NCI-H2081 treated with DMSO at 0.1 percent for 48 hours (cell line): ENCODE results near the gene ZNF281.
A peak's percentile ranks its signal among the peaks of the same experiment; 100 is the strongest.
"Not testable (repeated sequence)": the region's sequence is repeated elsewhere in the genome, so short reads cannot be mapped to it uniquely, and the experiment has no call there.

Source experiments
- DNase-seq: peaks from one replicate; lab custom pipeline; 2025; lab: John Stamatoyannopoulos, UW

ZNF281 gene

GRCh38 chr1:200429221-200429751, 19.4 kb upstream of the ZNF281 start:
- no peak for DNase-seq

GRCh38 chr1:200428482-200429205, 18.8 kb upstream of the ZNF281 start:
- no peak for DNase-seq

DNA sequence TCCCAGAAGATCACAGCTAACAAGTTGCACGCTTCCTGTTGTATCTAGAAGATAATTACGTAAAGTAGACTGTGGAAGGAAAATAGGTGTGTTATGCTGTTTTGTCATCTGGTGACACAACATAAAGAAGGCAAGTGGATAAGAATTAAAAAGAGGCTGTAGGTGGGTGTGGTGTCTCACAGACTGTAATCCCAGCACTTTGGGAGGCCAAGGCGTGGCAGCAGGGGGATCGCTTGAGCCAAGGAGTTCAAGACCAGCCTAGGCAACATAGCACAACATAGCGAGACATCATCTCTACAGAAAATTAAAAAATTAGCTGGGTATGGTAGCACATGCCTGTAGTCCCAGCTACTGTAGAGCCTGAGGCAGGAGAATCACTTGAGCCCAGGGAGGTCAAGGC, 17.9 kb upstream of the ZNF281 start:
- DNase-seq: no peak

DNA sequence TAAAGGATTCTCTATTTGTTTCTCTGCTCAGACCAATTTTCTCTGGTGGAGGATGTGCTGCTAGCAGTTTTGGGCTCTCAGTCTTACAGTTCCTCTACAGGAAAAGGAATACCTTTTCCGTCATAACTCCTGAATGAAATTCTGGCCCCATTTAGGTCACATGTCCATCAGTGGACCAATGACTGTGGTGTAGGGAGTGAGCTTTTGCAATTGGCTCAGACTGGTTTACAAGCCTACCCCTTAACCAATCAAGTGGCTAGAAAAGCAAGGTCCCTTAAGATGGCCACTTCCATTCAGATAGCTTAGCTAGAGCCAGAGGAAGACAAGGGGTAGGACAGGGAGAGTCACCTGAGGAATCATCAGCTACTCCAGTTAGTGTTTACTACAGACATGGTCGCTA, 16.4 kb upstream of the ZNF281 start:
- DNase-seq: no peak

DNA sequence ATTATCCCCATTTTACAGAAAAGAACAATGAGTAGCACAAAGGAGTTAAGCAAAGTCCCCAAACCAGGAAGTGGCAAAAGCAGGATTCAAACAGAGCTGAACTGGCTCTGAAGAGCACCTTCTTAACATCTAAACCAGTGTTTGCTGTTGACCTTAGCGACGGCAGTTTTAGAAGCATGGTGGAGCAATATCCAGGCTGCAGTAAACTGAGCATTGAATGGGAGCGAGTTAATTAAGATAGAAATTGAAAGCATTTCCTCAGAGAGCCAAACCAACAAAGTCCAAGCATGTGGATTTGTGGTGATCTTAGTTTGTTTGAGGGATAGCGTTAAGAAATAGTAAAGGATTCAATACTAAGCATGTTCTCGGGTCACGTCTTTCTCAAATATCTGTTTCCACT, 13.4 kb upstream of the ZNF281 start:
- no peak for DNase-seq

- DNase-seq: no peak
Measured at GRCh38 chr1:200422211-200422610, 12.4 kb upstream of the ZNF281 start.

DNA sequence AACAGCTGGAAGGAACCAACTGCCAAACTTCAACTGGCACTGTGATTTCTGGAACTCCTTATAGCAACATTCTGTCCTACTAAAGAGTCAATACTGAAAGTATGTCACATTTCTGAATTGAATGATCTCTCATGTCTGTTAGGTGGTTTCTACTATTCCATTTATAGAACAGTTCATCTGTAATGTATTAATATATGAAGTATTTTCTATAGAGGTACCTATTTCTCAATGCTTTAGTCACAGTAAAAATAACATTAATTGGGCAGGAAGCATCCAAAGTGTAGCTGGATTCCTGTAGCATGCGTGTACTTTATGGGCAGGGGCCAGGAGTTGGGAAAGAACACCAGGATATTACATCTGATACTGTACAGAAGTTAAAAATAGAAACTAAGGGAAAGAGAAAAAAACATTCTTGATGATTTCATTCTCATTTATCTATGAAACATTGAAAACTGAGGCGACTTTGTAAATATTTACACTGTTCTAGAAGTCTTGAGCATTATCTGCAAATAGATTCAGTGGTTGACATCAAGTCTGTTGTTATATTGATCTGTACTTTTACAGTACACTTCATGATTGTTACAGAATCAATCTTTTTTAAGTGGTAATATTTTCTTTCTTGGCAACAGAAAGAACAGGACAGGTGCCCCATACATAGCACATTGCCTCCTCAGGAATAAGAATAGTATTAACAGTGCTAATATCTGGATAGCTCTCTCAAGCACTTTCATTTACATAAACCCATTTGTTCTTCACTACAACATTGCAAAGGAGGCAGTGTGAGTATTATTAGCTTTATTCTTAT, 6.2 kb upstream of the ZNF281 start:
- no peak for DNase-seq

DNA sequence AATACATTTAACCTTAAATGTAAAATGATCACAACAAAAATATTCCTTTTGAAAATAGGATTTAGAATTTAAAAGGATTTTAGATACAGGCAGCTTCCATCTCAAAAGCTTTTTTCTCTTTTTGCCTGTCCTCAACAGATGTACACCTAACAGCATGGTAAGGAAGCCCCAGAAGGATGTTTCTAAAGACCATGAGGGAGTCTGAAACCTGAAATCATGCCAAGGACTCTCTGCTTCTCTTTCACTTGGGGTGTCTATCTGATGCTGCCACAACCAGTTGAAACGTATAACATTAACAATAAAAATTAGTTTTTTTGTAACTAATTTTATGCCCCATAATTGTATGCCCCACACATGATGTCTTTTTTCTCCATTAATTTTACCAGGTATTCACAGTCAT, 5.4 kb upstream of the ZNF281 start:
- DNase-seq: no peak

DNA sequence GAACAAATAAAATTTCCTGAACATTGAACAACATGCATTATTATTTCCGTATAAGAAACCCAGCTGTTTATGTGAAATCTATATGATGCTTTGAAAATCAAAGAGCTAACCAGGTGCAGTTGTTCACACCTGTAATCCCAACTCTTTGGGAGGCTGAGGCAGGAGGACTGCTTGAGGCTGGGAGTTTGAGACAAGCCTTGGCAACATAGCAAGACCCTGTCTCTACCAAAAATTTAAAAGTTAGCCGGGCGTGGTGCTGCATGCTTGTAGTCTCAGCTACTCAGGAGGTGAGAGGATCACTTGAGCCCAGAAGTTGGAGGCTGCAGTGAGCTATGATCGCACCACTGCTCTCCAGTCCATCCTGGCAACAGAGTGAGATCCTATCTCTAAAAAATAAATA, 4.8 kb upstream of the ZNF281 start:
- DNase-seq: no peak

DNA sequence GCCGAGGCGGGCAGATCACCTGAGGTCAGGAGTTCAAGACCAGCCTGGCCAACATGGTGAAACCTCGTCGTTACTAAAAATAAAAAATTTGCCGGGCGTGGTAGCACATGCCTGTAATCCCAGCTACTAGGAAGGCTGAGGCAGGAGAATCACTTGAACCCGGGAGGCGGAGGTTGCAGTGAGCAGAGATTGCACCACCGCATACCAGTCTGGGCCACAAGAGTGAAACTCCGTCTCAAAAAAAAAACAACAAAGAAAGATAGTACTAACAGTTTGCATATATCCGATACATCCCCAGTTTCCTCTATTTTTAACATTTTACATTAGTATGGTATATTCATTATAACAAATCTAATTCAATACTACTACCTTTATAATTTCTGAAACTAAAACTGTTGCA, 3.9 kb upstream of the ZNF281 start:
- not testable (repeated sequence) for DNase-seq

DNA sequence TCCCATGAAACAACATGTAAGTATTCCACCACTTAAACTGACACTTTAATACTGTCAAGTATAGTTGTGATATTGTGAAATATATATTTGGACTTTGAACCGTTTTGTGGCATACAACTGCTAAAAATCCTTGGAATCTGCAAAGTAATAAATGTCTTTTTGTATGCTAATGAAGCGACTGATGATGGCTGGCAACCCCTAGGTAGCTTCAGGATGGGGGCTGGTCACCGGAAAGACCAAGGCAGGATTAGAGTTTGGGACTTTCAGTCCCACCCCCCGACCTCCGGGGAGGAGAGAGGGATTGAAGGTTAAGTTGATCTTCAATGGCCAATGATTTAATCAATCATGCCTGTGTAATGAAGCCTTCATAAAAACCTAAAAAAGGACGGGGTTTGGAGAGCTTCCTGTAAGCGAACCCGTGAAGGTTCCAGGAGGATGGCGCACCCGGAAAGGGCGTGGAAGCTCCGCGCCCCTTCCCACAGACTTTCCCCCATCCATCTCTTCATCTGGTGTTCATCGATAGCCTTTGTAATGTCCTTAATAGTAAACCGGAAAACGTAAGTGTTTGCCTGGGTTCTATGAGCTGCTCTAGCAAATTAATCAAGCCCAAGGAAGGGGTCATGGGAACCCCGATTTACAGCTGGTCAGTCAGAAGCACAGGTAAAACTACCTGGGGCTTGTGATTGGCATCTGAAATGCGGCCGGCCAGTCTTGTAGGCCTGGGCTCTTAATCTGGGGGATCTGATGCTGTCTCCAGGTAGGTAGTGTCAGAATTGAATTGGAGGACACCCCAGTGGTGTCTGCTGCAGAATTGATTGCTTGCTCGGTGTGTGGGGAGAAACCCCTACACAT, 1.8 kb upstream of the ZNF281 start:
- DNase-seq: no peak

GRCh38 chr1:200410566-200410878, 686 bp upstream of the ZNF281 start:
- peak; percentile 69 for DNase-seq

- no peak for DNase-seq
Measured at GRCh38 chr1:200409203-200409760, 554 bp downstream of the ZNF281 start.

DNA sequence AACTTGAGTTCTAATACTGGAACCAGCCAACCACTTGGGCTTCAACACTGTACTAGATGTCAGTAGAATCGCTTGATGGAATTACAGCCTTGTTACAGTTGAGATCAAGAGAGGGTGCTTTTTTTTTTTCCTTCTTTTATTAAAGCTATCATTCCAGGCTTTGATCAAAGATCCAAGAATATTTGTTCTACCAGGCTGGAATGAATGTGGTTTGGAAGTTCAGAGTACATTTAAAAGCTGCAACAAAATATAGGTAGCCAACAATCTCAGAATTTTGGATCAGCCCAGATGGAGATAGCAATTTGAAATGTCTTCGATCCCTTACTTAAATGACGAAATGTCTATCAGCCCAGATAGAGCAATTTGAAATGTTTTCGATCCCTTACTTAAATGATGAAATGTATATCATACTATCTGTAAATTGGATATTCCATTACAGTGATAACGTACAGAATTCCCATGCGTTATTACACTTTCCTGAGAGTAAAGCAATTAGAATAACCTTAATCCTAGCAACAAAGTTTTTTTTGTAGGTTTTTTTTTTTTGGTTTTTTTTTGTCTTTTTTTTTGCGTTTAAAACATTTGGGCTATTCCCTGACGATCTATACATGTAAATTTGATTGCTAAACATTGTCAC, 3.6 kb downstream of the ZNF281 start:
- DNase-seq: no peak

GRCh38 chr1:200405264-200405663, 4.6 kb downstream of the ZNF281 start:
- no peak for DNase-seq

DNA sequence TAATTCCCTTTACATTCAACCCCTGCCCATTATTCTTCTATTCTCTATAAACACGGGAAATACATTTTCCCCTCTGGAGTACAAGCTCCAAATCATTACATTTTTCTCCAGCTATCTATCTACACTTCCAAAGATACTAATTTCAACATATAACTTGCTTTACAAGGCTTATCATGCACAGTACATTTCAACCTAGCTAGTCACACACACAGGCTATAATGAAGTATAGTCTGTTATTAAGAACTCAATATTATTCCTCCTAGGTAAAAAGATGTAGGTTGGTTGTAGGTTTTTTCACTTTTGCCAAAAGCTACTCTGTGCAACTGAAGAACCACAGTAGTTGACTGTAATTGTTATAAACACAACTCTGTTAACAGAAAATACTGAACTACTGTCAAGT, 8.1 kb downstream of the ZNF281 start:
- DNase-seq: no peak

GRCh38 chr1:200401263-200401662, 8.6 kb downstream of the ZNF281 start:
- DNase-seq: no peak

DNA sequence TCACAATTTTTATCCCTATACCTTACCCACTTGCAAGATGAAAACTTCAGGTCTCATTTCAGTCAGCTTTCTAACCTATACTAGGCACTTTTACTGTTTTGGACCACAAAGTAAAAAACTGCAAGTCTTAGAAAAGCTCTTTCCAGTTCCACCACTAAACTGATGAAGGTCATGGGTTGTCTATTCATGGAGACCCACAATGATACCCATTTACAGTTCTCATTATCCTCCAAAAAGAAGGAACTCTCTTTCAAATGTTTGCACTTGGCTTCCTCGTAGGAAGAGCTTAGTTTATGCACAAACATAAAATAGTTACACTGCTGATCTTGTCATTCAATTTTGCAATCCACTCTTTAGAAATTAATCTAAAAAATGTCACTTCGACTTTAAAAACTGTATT, 9.3 kb downstream of the ZNF281 start:
- no peak for DNase-seq

DNA sequence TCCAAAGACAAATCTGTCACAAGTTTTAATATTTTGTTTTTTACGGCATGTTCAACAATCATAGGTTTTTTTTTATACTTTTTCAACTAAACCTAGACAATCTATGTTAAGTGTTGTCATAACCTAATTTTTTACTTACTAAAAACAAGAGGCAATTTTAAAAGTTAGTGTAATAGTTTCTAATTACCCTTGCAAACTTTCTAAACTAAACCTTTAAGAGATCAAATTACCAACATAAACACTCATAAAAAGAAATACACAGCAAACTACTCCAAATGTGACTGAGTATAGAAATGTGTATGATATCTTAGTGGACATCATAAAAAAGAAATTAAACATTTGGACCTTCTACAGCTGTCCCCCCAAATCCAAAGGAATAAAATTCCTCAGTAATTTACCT, 10.0 kb downstream of the ZNF281 start:
- no peak for DNase-seq

DNA sequence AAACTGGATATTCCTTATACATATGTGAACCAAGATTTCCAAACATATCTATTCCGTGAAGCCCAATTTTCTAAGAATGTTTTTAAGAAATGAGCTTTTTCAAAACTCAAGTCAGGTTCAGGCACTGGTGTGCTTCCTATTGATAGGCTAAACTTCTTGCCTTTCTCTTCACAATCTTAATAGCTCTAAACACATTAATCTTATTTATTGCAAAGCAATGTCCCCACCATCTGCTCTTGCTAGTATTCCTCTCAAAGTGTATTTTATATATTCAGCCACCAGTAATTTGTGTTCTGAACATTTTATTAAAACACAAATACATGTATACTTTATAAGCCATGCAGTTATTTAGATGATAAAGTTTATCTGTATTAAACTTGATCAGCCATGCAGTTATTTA, 11.5 kb downstream of the ZNF281 start:
- DNase-seq: no peak

DNA sequence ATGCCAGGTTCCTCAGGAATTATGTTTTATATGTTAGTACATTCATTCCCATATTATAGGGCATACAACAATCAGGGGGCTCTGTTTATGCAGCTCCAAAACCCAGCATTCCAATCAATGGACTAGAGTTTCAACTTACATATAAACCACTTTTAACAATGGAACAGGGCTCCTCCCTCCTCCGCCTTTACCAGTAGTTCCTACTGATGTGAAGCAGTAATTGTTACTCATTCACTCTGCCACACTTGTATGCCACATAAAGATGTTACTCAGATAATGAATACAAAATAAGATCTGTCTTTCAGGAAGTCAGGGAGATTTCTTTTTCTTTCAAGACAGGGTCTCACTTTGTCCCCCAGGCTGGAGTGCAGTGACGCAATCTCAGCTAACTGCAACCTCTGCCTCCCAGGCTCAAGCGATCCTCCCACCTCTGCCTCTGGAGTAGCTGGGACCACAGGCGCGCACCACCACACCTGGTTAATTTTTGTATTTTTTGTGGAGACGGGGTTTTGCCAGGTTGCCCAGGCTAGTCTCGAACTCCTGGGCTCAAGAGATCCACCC, 17.1 kb downstream of the ZNF281 start:
- no peak for DNase-seq
